Temporal lobe (tissue), 2 donors: ENCODE results near the gene TMTC2. TPM values are rescaled to one million over a fixed set of nuclear protein-coding genes. Genes with fewer than 3 reads are reported as not detected.

Source experiments
- small RNA-seq: library from RNA; depleted of rRNA; stranded (forward); fragments of <200 nt; gene quantifications from one replicate; pipeline ENCODE3, GENCODE V24; 2014; ENCODE audit warnings: low replicate concordance
- total RNA-seq: library from RNA; depleted of rRNA; stranded (reverse); fragments of >200 nt; gene quantifications from one replicate; pipeline ENCODE4 v1.2.3, GENCODE V29; 2014

TMTC2 gene
- total RNA-seq, 1 donor from 2014 or later: 23.4 TPM

Small RNA genes lying within 50 kb of the gene (small RNA-seq; reads per million reads assigned to genes)
- not detected for gene RNU6-977P
